ENCODE results near the gene IL12RB1. TPM values are rescaled to one million over a fixed set of nuclear protein-coding genes. Genes with fewer than 3 reads are reported as not detected.
"Not testable (repeated sequence)": the region's sequence is repeated elsewhere in the genome, so short reads cannot be mapped to it uniquely, and the experiment has no call there.

Gene IL12RB1
- total and polyA plus RNA-seq, 2 of the 13 experiments (the other 11 are each of a cell fraction or from before 2014, with no cell fraction given): 0.03 to 0.04 TPM

GRCh38 chr19:18032102-18032501, 54.6 kb downstream of the IL12RB1 start:
- CTCF ChIA-PET (ENCODE audit: low intra/inter-chr PET ratio, low total read pairs); H3K9ac ChIP-seq (ENCODE audit: insufficient read depth, low read depth, low read length); H3K4me3 ChIP-seq (replicated peaks in 1 of 3; ENCODE audit: insufficient read depth in 1 of 3, low read depth in 2 of 3, low read length in 3 of 3); H3K9me3 ChIP-seq (ENCODE audit: low read length); H4K20me1 ChIP-seq (ENCODE audit: insufficient read depth, low read length); FAIRE-seq; POLR2A ChIA-PET; intact Hi-C loops (cut with micrococcal nuclease; ENCODE audit: unreplicated experiment); H3K27me3 ChIP-seq (ENCODE audit: control insufficient read depth in 1 of 2, insufficient read depth in 2 of 2, low read length in 2 of 2); in situ Hi-C loops (cut with HindIII; ENCODE audit: extremely low pct_ligation_motif_present, low pct_unique_long_range_greater_than_20kb); BruUV-seq (replicated peaks); H2AFZ ChIP-seq (ENCODE audit: low read length); ATAC-seq; H3K79me2 ChIP-seq (ENCODE audit: insufficient read depth, low read length); H3K4me2 ChIP-seq (ENCODE audit: low read depth, low read length); H3K36me3 ChIP-seq (replicated peaks in 1 of 2; ENCODE audit: control insufficient read depth in 1 of 2, insufficient read depth in 2 of 2, low read length in 2 of 2); DNase-seq (ENCODE audit: low spot score); H3K27ac ChIP-seq (ENCODE audit: extremely low read length, insufficient read depth, low read length): not testable (repeated sequence)
- 5% methylated on average over 2 of the region's 2 CpGs for WGBS (ENCODE audit: low lambda C conversion rate)
- peaks cover 35% of the 10 kb centered on the region for H3K4me1 ChIP-seq (ENCODE audit: insufficient read depth, low read length)

GRCh38 chr19:18031401-18031800, 55.3 kb downstream of the IL12RB1 start:
- WGBS (ENCODE audit: low lambda C conversion rate): 35% methylated on average over 5 of the region's 5 CpGs
- H3K79me2 ChIP-seq (ENCODE audit: insufficient read depth, low read length); H3K36me3 ChIP-seq (replicated peaks in 1 of 2; ENCODE audit: control insufficient read depth in 1 of 2, insufficient read depth in 2 of 2, low read length in 2 of 2); in situ Hi-C loops (cut with HindIII; ENCODE audit: extremely low pct_ligation_motif_present, low pct_unique_long_range_greater_than_20kb); FAIRE-seq; intact Hi-C loops (cut with micrococcal nuclease; ENCODE audit: unreplicated experiment); H3K4me3 ChIP-seq (replicated peaks in 1 of 3; ENCODE audit: insufficient read depth in 1 of 3, low read depth in 2 of 3, low read length in 3 of 3); POLR2A ChIA-PET; ATAC-seq; H4K20me1 ChIP-seq (ENCODE audit: insufficient read depth, low read length); H3K4me2 ChIP-seq (ENCODE audit: low read depth, low read length); H3K9me3 ChIP-seq (ENCODE audit: low read length); DNase-seq (ENCODE audit: low spot score); CTCF ChIA-PET (ENCODE audit: low intra/inter-chr PET ratio, low total read pairs); BruUV-seq (replicated peaks); H2AFZ ChIP-seq (ENCODE audit: low read length); H3K27ac ChIP-seq (ENCODE audit: extremely low read length, insufficient read depth, low read length); H3K9ac ChIP-seq (ENCODE audit: insufficient read depth, low read depth, low read length); H3K27me3 ChIP-seq (ENCODE audit: control insufficient read depth in 1 of 2, insufficient read depth in 2 of 2, low read length in 2 of 2): not testable (repeated sequence)
- H3K4me1 ChIP-seq (ENCODE audit: insufficient read depth, low read length): peaks cover 35% of the 10 kb centered on the region
